Lower leg skin (tissue), 3 donors: ENCODE measurements around the gene INPP5D.

ENCODE experiments used
- CTCF ChIP-seq, 3 donors: fragments of 450-650 bp; IDR thresholded peaks; one replicate each; pipeline ENCODE4 v1.5.1; 2016; ENCODE audit warnings: antibody characterized with exemption in 3 of 3, mild to moderate bottlenecking in 3 of 3, moderate library complexity in 2 of 3
- POLR2A ChIP-seq, 2 donors: fragments of 450-650 bp; IDR thresholded peaks; one replicate each; pipeline ENCODE4 v1.6.1; 2016 to 2017; ENCODE audit warnings: antibody characterized with exemption in 2 of 2, mild to moderate bottlenecking in 1 of 2, moderate library complexity in 1 of 2

GRCh38 chr2:233025706-233026105 is 34.4 kb upstream of the INPP5D start:
- TF ChIP-seq CTCF (IDR thresholded peaks at IDR 0.05) (no peak), POLR2A (IDR thresholded peaks at IDR 0.05) (no peak)
